Islet of Langerhans (tissue), 1 donor: Measurements from ENCODE around the gene LMTK3.

ENCODE experiments used
- FAIRE-seq: peaks from one replicate; lab custom pipeline; 2011; peaks lifted over from hg19 to GRCh38; lab: Jason Lieb, UNC

The LMTK3 gene

DNA sequence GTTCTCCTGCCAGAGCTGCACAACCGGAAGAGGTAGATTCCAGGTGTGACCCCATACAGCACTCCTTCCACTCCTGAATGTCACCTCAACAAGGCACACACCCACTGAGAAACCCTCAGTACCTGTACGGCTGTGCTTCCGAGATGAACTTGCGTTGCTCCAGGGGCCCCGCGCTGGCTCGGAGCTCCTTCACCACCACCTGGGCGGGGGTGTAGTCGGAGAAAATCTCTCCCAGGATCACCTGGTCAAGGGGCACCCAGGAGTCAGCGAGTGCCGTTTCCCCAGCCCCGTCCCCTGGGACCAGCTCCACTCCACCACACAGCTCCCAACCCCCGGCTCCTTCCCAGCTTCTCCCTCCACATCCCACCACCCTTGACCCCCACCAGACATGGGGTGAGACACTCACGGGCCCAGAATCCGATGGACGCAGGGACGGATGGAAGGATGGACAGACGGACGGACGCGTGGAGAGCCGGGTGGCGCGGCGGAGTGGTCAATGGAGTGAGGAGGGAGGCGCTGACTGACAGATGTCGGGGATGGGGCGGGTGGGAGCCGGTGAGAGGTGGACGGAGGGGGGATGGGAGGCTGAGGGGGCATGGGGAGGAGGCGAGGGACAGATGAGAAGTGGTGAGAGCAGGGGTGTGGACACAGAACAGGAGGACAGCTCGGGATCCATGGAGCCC, 2.8 kb downstream of the LMTK3 start:
- FAIRE-seq, result no peak

GRCh38 chr19:48507911-48508439, 3.7 kb downstream of the LMTK3 start:
- no peak for FAIRE-seq

- FAIRE-seq, result no peak
These were observed 5.4 kb downstream of the LMTK3 start for GRCh38 chr19:48506138-48506733.

- no peak for FAIRE-seq
These were observed 9.2 kb downstream of the LMTK3 start for GRCh38 chr19:48502350-48503018.

DNA sequence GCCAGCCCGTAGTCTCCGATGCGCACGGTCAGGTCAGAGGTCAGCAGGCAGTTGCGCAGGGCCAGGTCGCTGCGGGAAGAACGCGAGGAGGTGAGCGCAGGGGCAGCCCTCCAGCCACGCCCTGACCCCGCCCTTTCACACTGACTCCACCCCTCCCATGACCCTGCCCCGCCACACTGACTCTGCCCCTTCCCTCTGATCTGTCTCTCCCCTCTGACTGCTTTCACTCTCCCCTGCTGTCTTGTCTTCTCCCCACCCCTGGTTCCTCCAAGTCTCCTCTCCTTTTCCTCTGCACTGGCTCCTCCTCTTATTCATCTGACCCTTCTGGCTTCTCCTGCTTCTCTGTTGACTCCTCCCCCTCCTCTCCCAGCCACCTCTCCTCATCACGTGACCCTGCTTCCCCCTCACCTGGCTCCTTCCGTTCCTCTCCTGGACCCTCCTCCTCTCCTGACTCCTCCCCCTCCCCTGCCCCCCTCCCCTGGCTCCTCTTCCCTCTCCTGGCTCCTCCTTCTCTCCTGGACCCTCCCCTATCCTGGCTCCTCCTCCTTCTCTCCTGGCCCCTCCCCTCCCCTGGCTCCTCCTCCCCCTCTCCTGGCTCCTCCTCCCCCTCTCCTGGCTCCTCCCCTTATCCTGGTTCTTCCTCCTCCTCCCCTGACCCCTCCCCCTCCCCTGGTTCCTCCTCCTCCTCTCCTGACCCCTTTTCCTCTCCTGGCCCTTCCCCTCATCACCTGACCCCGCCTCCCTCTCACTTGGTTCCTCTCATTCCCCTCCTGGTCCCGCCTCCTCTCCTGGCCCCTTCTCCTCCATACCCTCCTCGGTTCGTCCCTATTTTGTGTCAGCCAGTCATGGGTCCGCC, 9.9 kb downstream of the LMTK3 start:
- no peak for FAIRE-seq

- no peak for FAIRE-seq
These were observed 10.7 kb downstream of the LMTK3 start for GRCh38 chr19:48500830-48501493.

DNA sequence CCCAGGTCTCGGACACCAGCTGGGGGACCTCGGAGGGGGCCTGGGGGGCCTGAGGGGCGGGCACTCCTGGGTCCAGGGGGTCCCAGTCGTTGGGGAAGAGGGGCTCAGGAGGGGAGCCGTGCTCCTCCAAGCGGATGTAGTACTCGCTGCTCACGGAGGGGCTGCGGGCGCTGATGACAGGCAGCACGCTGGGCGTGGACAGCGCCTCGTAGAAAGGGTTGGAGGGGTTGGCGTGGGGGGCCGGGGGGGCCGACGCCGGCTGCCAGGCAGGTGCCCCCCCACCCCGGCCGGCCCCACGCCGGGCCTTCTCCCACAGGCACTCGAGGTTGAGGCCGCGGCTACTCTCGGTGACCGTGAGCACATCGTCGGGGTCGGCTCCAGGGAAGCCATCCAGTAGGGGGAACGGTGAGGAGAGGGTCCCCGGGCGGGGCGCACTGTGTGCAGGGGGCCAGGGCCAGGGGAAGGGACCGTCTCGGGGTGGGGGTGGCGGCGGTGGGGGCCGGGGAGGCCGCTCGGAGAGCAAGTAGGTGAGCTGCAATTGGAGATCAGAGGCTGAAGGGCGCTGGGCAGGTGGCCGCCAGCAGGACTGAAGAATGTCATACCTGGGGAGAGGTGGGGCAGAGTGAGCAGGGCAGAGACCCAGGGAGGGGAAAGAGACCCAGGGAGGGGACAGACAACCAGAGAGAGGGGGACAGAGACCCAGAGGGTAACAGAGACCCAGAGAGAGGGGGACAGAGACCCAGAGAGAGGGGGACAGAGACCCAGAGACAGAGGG, 12.1 kb downstream of the LMTK3 start:
- FAIRE-seq, result no peak

- no peak for FAIRE-seq
These were observed 12.9 kb downstream of the LMTK3 start for GRCh38 chr19:48498595-48499311.

- no peak for FAIRE-seq
These were observed 13.7 kb downstream of the LMTK3 start for GRCh38 chr19:48497728-48498594.

DNA sequence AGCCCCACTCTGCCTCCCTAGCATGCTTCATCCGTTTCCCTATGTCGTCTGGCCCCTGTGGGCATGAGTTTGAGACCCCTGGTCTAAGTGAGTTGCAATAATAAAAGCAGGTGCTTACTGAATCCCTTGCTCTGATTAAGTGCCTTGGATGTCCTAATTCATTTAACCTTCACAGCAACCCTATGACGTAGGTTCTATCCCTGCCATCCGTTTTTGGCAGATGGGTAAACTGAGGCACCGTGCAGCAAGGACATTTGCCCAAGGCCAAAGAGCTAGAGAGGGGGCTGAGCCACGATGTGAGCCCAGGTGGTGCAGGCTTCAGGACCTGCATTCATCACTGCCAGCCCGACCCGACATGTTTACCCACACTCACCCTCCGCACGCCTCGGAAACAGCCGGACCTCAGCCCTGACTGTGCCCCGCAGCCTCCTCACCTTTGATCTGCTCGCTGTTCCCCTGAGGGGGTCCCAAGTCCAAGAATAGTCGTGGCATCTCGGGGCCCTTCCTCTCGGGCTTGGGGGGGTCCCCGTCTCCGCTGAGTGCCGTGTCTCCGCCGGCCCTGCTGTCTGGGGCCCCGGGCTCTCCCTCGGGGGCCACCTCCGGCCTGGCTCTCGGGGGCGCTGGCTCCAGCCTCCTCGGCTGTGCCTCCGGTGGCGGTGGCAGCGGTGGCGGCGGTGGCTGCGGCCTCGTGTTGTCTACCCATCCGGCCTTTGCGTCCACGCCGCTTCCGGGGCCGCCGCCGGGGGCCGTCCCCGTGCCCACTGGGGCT, 14.5 kb downstream of the LMTK3 start:
- no peak for FAIRE-seq

GRCh38 chr19:48495396-48495795, 16.2 kb downstream of the LMTK3 start:
- no peak for FAIRE-seq

DNA sequence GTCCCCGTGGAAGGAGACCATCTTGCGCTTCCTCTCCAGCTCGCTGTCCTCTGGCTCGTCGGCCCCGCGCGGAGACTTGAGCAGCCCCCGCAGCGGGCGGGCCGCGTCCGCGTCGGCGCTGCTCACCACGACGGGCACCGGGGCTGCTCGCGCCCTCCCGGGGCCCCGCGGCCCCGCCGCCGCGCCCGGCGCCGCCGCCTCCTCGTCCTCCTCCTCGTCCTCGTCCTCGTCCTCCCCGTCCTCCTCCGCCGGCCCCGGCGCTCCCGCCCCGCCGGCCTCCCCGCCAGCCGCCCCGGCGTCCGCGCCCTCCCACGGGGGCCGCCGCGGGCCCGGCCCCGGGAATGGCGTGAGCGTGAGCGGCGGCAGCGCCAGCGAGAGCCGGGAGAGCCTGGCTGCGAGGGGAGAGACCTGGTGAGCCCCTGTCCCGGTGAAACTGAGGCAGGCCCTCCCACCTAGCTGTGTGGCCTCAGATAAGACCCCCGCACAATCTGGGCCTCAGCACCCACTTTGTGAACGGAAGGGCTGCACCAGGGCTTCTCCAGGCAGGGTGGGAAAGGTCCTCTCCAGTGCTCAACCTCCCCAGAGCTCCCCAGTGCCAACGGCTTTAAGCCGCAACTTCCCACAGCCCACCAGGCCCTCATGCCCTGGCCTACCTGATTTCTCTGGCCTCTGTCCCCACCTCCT, 17.8 kb downstream of the LMTK3 start:
- FAIRE-seq, result no peak

GRCh38 chr19:48492925-48493717, 18.5 kb downstream of the LMTK3 start:
- no peak for FAIRE-seq

- FAIRE-seq, result no peak
These were observed 19.9 kb downstream of the LMTK3 start for GRCh38 chr19:48491793-48492123.

DNA sequence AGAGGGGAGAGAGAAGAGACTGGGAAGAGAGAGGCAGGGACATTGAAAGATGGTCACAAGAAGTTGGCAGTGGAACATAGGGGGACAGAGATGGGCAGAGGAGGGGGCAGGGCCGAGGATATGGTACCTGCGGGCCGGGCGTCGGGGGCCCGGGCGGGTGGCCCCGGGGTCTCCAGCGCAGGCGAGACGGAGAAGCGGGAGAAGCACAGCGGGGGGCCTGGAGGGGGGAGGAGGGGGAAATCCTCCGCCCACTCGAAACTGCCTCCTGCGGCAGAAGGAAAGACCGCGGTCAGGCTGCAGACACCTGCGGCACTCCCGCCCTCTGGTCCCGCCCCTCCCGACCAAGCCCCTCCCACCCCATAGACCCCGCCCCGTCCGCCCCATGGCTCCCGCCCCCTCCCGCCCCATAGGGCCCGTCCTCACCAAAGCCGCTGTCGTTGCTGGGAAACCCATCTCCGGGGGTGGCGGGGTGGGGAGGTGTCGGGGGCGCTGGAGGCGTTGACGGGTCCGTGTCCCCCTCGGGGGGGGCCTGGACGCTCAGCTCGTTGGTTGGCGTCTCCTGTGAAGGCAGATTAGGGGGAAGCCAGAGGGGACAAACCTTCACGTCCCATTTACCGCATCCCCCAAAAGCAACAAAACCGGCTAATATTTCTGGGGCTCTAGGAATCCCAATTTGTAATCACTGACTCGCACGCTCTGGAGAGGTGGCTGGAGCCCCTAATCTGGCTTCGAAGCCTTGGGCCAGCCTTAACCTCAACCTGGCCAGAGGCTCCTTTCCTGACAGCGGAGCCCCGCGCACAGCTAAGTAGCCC, 20.4 kb downstream of the LMTK3 start:
- no peak for FAIRE-seq

DNA sequence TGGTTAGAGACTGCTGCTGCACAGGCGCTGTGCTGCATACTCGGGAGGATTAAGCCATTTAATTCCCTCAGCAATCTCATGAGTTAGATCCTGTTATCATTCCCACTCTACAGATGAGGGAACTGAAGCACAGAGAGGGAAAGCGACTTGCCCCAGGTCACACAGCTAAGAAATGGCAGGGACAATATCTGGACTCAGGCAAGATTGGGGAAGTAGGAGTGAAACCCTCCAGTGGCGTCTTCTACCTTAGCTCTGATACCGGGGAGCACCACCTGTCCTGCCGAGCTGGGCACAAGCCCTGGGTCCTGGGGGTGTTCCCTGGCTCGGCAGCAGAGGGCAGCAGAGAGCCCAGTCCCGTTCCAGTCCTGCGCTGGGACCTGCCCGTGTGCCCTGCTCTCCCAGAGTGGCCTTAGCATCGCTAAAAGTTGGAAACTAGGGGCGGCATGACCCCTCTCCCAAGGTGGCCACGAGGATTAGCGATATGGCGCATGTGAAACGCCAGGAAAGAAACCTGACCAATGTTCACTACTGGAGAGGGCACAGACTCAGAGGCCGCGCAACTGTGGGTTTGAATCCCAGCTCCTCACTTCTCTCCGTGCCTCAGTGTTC, 21.9 kb downstream of the LMTK3 start:
- no peak for FAIRE-seq
